IPS DF 19.7 (cell line): Measurements from ENCODE around the gene SUPT3H.

Experiments
- DNase-seq: peaks from one replicate; pipeline ENCODE4 v3.0.0-alpha.2; 2013; ENCODE audit warnings: low read depth, low spot score

The SUPT3H gene

DNA sequence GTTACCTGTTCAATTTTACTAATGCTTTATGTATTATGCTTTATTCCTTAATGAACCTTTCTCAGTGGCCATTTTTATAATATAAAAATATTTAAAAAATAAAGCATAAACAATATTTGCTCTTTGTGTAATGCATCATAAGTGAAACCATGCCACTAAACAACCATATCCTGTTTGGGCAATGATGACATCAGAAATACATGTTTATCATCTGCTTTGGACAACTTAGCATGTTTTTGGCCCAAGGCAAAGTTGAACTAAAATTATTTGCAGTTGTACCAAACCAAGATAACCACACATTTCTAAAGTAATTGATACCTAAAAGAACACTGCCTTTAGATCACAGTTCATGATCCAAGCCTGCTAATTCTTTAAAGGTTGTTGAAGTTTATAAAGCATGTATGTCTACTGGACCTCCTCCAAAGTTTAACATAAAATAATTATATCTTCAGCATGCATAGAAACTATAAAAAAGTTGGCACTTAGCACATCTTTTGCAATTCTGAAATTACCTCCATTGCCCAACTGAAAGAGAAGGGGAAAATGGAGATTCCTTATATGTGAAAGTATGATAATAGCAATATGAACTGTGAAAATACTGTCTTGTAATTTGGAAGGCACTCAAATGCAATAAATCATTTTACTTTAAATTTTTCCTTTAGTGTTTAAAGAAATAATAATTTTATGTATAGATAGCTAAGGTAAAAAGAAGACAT is 375.2 kb downstream of the SUPT3H start:
- DNase-seq = no peak

- DNase-seq = no peak
These were observed 376.1 kb downstream of the SUPT3H start for GRCh38 chr6:45001663-45002062.

DNA sequence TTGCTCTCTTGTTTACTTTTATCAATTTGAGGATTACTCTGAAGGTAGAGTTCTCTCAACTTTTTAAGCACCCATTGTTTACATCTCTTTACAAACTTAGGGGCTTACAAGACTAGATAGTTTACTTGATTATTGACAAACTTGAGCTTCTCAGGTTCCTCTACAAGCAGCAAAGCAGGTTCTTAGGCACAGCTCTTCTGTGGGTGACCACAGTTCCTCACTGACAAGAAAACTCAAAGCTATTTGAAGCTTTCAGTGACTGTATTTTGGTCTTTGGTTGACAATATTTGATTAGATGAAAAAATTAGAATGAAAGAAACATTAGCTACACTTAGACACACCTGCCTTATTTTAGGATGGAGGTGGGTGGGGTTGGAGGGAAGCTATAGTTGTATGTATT is 376.9 kb downstream of the SUPT3H start:
- no peak for DNase-seq

- no peak for DNase-seq
These were observed 378.7 kb downstream of the SUPT3H start for GRCh38 chr6:44999066-44999465.

GRCh38 chr6:44995486-44996132 is 382.1 kb downstream of the SUPT3H start:
- DNase-seq = no peak

GRCh38 chr6:44989391-44989790 is 388.3 kb downstream of the SUPT3H start:
- no peak for DNase-seq

DNA sequence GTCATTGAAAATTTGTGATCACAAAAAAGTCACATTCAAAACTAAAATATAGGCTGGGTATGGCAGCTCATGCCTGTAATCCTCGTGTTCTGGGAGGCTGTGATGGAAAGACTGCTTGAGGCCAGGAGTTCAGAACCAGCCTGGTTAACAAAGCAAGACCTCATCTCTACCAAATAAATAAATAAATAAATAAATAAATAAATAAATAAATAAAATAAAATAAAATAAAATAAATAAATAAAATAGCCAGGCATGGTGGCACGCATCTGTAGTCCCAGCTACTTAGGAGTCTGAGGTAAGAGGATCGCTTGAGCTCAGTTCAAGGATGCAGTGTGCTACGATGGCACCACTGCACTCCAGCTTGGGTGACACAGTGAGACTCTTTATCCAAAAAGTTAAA is 392.7 kb downstream of the SUPT3H start:
- no peak for DNase-seq

DNA sequence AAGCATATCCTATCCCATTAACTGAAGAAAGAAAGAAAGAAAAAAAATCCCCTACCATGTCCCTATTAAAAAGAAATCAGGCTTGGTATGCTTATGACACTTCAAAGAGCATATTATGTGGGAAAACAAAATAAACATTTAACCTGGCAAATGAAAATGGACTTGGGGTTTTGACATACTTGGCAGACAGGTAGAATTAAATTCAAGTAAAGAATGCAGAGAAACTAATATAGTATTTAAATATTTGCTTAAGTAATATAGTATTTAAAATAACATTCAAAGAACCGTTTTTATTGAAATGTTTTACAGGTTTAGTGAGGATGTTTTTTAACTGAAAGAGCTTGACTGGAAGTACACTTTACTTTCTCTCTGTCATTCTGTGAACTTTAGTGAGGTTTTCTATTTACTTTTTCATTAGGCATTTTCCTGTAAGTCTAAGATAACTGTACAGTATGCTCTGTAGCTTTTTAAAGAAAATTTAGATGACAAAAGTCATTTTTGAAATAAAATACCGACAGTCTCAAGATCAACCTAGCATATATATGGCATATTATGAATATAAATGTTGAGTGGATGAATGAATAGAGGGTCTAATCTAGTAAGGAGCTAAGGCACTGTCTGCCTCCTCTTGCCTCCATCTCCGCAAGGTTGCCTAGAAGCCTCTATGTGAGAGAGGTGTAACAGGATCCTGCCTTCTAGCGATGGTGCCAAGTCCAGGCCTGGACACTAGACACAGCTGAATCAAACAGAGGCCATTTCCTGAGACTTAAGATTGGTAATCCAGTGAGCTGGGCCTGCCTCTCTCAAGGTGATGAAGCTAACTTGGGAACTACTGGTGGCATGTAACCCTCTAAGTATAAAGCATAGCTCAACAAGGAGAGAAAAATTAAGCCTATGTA is 394.0 kb downstream of the SUPT3H start:
- no peak for DNase-seq

- no peak for DNase-seq
These were observed 396.9 kb downstream of the SUPT3H start for GRCh38 chr6:44980841-44981240.

GRCh38 chr6:44976677-44977641 is 400.8 kb downstream of the SUPT3H start:
- DNase-seq = no peak

- no peak for DNase-seq
These were observed 403.2 kb downstream of the SUPT3H start for GRCh38 chr6:44974511-44974910.

DNA sequence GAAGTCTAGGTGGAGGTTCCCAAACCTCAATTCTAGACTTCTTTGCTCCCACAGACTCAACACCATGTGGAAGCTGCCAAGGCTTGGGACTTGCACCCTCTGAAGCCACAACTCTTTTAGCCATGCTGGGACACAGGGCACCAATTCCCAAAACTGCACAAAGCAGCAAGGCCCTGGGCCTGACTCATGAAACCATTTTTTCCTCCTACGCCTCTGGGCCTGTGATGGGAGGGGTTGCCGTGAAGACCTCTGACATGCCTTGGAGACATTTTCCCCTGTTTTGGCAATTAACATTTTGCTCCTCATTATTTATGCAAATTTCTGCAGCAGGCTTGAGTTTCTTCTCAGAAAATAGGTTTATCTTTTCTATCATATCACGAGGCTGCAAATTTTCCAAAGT is 405.0 kb downstream of the SUPT3H start:
- DNase-seq = no peak

- no peak for DNase-seq
These were observed 408.1 kb downstream of the SUPT3H start for GRCh38 chr6:44969446-44970185.

GRCh38 chr6:44967481-44967880 is 410.3 kb downstream of the SUPT3H start:
- DNase-seq = no peak

- no peak for DNase-seq
These were observed 411.2 kb downstream of the SUPT3H start for GRCh38 chr6:44966449-44967092.

DNA sequence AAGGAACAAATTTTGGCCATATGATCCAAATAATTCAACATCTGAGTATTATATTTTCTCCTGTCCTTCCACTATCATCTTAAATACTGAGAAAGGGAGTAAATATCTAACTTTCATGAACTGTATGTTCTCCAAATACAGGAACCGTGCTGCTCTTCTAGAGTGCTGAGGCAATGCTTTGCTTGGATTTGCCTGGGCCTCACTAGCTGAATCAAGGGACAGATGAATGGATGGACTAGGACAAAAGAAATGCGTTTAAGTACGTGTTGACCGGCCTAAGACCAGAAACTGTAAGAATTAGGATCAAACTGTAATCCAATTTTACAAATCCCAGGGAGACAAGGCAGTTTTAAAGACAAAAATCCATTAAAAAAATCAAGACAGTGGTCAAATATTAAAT is 412.0 kb downstream of the SUPT3H start:
- no peak for DNase-seq

- DNase-seq = no peak
These were observed 416.8 kb downstream of the SUPT3H start for GRCh38 chr6:44960898-44961297.

GRCh38 chr6:44959651-44960050 is 418.1 kb downstream of the SUPT3H start:
- no peak for DNase-seq

GRCh38 chr6:44957156-44957555 is 420.6 kb downstream of the SUPT3H start:
- DNase-seq = no peak

DNA sequence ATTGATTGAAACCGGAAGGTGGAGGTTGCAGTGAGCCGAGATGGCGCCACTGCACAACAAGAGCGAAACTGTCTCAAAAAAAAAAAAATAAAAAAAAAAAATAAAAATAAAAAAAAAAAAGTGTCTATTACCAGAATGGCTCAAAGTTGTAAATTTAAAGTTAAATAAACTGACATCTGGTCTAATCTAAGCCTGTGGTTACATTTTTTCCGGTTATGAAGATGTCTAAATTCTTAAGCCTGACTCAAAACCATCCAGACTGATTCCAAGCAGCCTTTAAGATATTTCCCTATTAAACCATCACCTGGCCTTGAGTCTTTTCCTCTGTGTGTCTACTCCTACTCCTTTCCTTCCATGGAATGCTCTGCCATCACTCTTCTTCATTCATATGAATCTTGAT is 421.3 kb downstream of the SUPT3H start:
- no peak for DNase-seq
